Prostate gland (tissue), 2 donors: ENCODE data around the gene GPR107. TPM values are rescaled to one million over a fixed set of nuclear protein-coding genes. Genes with fewer than 3 reads are reported as not detected.

ENCODE experiments used
- DNase-seq: peaks from one replicate; pipeline ENCODE4 v3.0.0-alpha.2; 2019; ENCODE audit warnings: low spot score
- H3K27ac ChIP-seq, 2 donors: fragments of 200-600 bp; sonication (generic); 2 replicates each; pipeline ENCODE4 v1.5.1; 2017 to 2019
- H3K27me3 ChIP-seq: fragments of 200-600 bp; sonication (generic); replicated peaks from 2 replicates; pipeline ENCODE4 v1.5.1; 2019; ENCODE audit not compliant: insufficient read depth
- H3K36me3 ChIP-seq, 2 donors: fragments of 200-600 bp; sonication (generic); 1 replicate in 1 of 2; 2 replicates in 1 of 2; pipeline versions ENCODE4 v1.5.1 to v1.8.1; 2017 to 2019
- H3K4me1 ChIP-seq: fragments of 200-600 bp; sonication (generic); replicated peaks from 2 replicates; pipeline ENCODE4 v1.5.1; 2019
- H3K4me3 ChIP-seq, 2 donors: fragments of 200-600 bp; sonication (generic); 2 replicates each; pipeline ENCODE4 v1.5.1; 2017 to 2019
- H3K9me3 ChIP-seq: fragments of 200-600 bp; sonication (generic); 2 replicates; pipeline ENCODE4 v1.5.1; 2017
- POLR2A ChIP-seq: fragments of 450-650 bp; IDR thresholded peaks from one replicate; pipeline ENCODE4 v1.6.1; 2016; ENCODE audit warnings: antibody characterized with exemption, mild to moderate bottlenecking
- POLR2AphosphoS5 ChIP-seq: sonication (generic); formaldehyde crosslinking; IDR thresholded peaks from one replicate; pipeline ENCODE4 v1.6.1; 2017; ENCODE audit warnings: antibody characterized with exemption
- WGBS: methylation state at CpG from one replicate; pipeline ENCODE4 v1.1.5; 2018; 5-methylcytosine and 5-hydroxymethylcytosine counted together
- intact Hi-C: fragments of 100-400 bp; cut with DNase I; formaldehyde crosslinking; loops from one replicate; pipeline ENCODE4 v1.14.2; 2022
- total RNA-seq, 2 donors: library from RNA; depleted of rRNA; stranded (reverse); fragments of >200 nt; gene quantifications; one replicate each; pipeline ENCODE4 v1.1.0, GENCODE V29; 2016
- TF ChIP-seq, protein P1 (sequence below), 4 experiments: fragments of 200-600 bp in 2 of 4; fragments of 450-650 bp in 2 of 4; sonication (generic) in 2 of 4; IDR thresholded peaks; 1 replicate in 3 of 4; 2 replicates in 1 of 4; pipeline ENCODE4 v1.5.1; 2016 to 2019; ENCODE audit warnings: antibody characterized with exemption in 4 of 4, mild to moderate bottlenecking in 2 of 4, moderate library complexity in 2 of 4

The GPR107 gene
- total RNA-seq, 2 donors from 2014 or later = 36.3 to 51.5 TPM

DNA sequence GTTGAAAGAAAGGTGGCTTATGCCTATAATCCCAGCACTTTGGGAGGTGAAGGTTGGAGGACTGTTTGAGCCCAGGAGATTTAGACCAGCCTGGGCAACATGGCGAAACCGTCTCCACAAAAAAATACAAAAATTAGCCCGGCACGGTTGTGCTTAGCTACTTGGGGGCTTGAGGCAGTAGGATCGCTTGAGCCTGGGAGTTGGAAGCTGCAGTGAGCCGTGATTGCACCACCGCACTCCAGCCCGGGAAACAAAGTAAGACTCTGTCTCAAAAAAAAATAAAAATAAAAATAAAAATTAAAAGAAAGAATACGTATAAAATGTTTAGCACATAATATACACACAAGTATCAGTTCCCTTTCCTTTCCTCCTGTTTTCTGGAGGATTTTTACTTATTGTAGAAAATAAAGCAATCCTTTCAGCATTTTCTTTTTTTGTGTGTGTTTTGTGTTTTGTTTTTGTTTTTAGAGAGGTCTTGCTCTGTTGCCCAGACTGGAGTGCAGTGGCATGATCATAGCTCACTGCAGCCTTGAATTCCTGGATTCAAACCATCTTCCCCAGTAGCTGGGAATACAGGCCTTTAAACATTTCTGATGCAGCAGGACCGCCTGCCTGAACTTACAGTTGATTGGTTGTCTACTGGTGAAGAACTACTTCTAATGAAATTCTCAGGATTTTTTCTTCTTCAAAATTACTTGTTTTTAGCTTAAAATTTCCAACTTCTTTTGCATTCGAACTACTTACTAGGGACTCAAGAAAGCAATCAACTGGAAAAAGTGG is 4.1 kb upstream of the GPR107 start:
- Histone ChIP-seq H3K9me3 (no peaks in the 10 kb centered on the region), H3K4me3 (no peak overlapping the region), H3K4me1 (peaks cover 19% of the 10 kb centered on the region), H3K36me3 (no peaks in the 10 kb centered on the region), H3K27ac (no peak overlapping the region), H3K27me3 (no peaks in the 10 kb centered on the region)
- WGBS = 82% methylated on average over 11 of the region's 11 CpGs
- TF ChIP-seq POLR2AphosphoS5 (no peak), POLR2A (no peak)
- TF ChIP-seq, protein P1, sequence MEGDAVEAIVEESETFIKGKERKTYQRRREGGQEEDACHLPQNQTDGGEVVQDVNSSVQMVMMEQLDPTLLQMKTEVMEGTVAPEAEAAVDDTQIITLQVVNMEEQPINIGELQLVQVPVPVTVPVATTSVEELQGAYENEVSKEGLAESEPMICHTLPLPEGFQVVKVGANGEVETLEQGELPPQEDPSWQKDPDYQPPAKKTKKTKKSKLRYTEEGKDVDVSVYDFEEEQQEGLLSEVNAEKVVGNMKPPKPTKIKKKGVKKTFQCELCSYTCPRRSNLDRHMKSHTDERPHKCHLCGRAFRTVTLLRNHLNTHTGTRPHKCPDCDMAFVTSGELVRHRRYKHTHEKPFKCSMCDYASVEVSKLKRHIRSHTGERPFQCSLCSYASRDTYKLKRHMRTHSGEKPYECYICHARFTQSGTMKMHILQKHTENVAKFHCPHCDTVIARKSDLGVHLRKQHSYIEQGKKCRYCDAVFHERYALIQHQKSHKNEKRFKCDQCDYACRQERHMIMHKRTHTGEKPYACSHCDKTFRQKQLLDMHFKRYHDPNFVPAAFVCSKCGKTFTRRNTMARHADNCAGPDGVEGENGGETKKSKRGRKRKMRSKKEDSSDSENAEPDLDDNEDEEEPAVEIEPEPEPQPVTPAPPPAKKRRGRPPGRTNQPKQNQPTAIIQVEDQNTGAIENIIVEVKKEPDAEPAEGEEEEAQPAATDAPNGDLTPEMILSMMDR (IDR thresholded peaks at IDR 0.05) = no peak
- no peak for DNase-seq
- intact Hi-C loops = loop anchor here (5.0 kb wide), 1 partner anchor 48 kb away; no protein-coding TSS in a partner anchor

DNA sequence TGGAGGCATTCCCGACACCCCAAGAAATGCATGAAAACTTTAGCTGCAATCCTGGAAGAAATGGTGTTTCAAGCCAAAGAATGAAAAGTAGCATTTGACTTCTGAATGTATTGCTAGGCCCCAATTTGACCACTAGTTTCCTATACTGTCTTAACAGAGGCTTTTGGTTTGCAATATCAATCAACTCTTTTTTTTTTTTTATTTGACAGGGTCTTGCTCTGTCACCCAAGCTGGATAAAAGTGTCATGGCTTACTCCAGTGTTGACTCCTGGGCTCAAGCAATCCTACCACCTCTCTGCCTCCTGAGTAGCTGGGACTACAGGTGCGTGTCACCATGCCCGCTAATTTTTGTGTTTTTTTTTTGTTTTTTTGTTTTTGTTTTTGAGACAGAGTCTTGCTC is 3.2 kb upstream of the GPR107 start:
- no peak overlapping the region for H3K4me3 ChIP-seq
- DNase-seq = no peak
- no peak for TF ChIP-seq POLR2A
- TF ChIP-seq, protein P1 (IDR thresholded peaks at IDR 0.05) = no peak
- TF ChIP-seq POLR2AphosphoS5 = no peak
- intact Hi-C loops = loop anchor here (5.0 kb wide), 1 partner anchor 47 kb away; no protein-coding TSS in a partner anchor
- 93% methylated on average over 3 of the region's 3 CpGs for WGBS
- peaks cover 13% of the 10 kb centered on the region for H3K4me1 ChIP-seq
- no peak overlapping the region for H3K27ac ChIP-seq
- no peaks in the 10 kb centered on the region for H3K9me3 ChIP-seq
- H3K36me3 ChIP-seq = no peaks in the 10 kb centered on the region
- no peaks in the 10 kb centered on the region for H3K27me3 ChIP-seq

DNA sequence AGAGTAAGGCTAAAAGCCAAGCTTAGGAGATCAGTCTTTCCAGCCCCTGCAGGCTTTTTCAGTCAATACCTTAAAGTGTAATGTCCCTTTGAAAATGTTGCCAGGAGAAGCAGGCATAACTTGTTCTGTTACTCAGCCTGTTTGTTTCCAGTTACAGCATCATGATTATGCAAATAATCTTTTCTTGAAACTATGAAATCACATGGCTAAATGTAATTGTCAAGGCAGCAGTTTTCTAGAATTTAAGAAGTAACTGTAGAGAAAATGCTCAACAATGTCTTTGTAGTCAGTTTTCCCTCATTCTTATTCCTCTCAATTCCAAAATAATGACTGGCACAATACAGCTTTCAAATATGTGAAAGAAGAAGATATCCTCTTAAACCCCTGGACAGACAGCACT is 1.9 kb upstream of the GPR107 start:
- Histone ChIP-seq H3K4me1 (peaks cover 13% of the 10 kb centered on the region), H3K9me3 (no peaks in the 10 kb centered on the region), H3K36me3 (no peaks in the 10 kb centered on the region), H3K4me3 (no peak overlapping the region), H3K27ac (peak overlapping the region; percentile 90 to 91), H3K27me3 (no peaks in the 10 kb centered on the region)
- DNase-seq = peak; percentile 64
- intact Hi-C loops = loop anchor here (5.0 kb wide), 1 partner anchor 45 kb away; no protein-coding TSS in a partner anchor
- TF ChIP-seq, protein P1 (IDR thresholded peaks at IDR 0.05) = no peak
- TF ChIP-seq POLR2AphosphoS5 (peak; percentile 80), POLR2A (no peak)

DNA sequence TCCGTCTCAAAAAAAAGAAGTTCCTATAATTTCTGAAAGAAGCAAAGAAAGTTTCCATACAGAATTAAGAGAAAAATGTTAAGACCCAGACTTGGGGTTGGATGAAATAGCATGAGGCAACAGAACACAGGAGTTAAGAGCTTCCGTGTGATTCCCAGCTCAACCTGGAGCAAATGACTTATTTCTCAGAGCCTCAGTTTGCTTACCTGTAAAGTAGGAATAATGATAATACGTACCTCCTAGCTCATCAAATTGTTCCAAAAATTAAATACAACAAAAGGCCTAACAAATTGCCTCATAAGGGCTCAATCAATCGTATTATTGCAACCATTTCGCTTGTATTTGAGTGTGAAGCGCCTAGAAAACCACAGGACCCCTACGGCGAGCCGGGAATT is 600 bp upstream of the GPR107 start:
- no peaks in the 10 kb centered on the region for H3K27me3 ChIP-seq
- DNase-seq = no peak
- intact Hi-C loops = loop anchor here (5.0 kb wide), 1 partner anchor 44 kb away; no protein-coding TSS in a partner anchor
- H3K4me1 ChIP-seq = peaks cover 13% of the 10 kb centered on the region
- peak overlapping the region; percentile 90 to 91 for H3K27ac ChIP-seq
- no peaks in the 10 kb centered on the region for H3K9me3 ChIP-seq
- TF ChIP-seq, protein P1 (IDR thresholded peaks at IDR 0.05) = no peak
- no peaks in the 10 kb centered on the region for H3K36me3 ChIP-seq
- H3K4me3 ChIP-seq = peak overlapping the region; percentile 93 to 95
- WGBS = 10% methylated on average over 9 of the region's 9 CpGs

DNA sequence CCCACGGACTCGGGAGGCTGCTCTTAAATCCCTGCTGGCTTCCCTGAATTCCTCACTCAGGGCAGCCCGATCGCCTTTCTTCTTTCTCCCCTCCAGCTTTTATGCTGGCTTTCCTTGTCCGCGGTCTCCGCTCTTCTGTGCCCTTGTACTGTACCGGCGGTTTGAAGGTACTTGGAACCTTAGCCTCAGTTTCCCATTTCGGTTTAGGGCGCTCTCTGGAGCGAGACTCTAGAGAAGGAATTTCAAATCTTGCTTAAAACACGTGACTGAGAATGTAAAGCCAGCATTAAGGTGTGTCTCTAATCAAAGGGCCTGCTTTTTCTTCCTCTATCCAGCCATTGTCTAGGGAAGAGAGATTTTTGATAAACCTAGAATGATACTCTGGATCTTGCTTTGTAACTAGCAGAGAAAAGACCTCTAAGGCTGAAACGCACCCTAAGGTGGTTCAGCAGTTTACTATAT is 650 bp downstream of the GPR107 start:
- intact Hi-C loops = loop anchor here (5.0 kb wide), 1 partner anchor 43 kb away; no protein-coding TSS in a partner anchor
- WGBS = 3% methylated on average over 14 of the region's 14 CpGs
- no peak for TF ChIP-seq POLR2A
- TF ChIP-seq POLR2AphosphoS5 = no peak
- TF ChIP-seq, protein P1 (IDR thresholded peaks at IDR 0.05) = no peak
- Histone ChIP-seq H3K27ac (peak overlapping the region; percentile 90 to 91), H3K4me3 (peak overlapping the region; percentile 93 to 95), H3K36me3 (no peaks in the 10 kb centered on the region), H3K9me3 (no peaks in the 10 kb centered on the region), H3K4me1 (peaks cover 13% of the 10 kb centered on the region), H3K27me3 (no peaks in the 10 kb centered on the region)
- DNase-seq = no peak
